NCI-H1048 (cell line): ENCODE results near the gene DLGAP1.

Experiments used
- DNase-seq: peaks from one replicate; lab custom pipeline; 2025; lab: John Stamatoyannopoulos, UW

Gene DLGAP1

GRCh38 chr18:3993941-3994687 is 461.0 kb downstream of the DLGAP1 start:
- DNase-seq: no peak

- peak; percentile 2 for DNase-seq
Observed at GRCh38 chr18:3985664-3986063, 469.4 kb downstream of the DLGAP1 start.

- DNase-seq: no peak
Observed at GRCh38 chr18:3985020-3985419, 470.1 kb downstream of the DLGAP1 start.

- DNase-seq: no peak
Observed at GRCh38 chr18:3984163-3984757, 470.8 kb downstream of the DLGAP1 start.

GRCh38 chr18:3983351-3983969 is 471.6 kb downstream of the DLGAP1 start:
- DNase-seq: no peak

GRCh38 chr18:3982541-3982940 is 472.6 kb downstream of the DLGAP1 start:
- DNase-seq: no peak

GRCh38 chr18:3979024-3979423 is 476.1 kb downstream of the DLGAP1 start:
- no peak for DNase-seq

- no peak for DNase-seq
Observed at GRCh38 chr18:3973191-3973850, 481.8 kb downstream of the DLGAP1 start.

GRCh38 chr18:3972291-3972930 is 482.7 kb downstream of the DLGAP1 start:
- DNase-seq: no peak

- no peak for DNase-seq
Observed at GRCh38 chr18:3970929-3971328, 484.2 kb downstream of the DLGAP1 start.

- DNase-seq: no peak
Observed at GRCh38 chr18:3967359-3968180, 487.5 kb downstream of the DLGAP1 start.

GRCh38 chr18:3966642-3967358 is 488.3 kb downstream of the DLGAP1 start:
- DNase-seq: no peak

GRCh38 chr18:3966246-3966641 is 488.9 kb downstream of the DLGAP1 start:
- no peak for DNase-seq

- no peak for DNase-seq
Observed at GRCh38 chr18:3960977-3961376, 494.1 kb downstream of the DLGAP1 start.

- no peak for DNase-seq
Observed at GRCh38 chr18:3960142-3960541, 495.0 kb downstream of the DLGAP1 start.

- DNase-seq: no peak
Observed at GRCh38 chr18:3952031-3952430, 503.1 kb downstream of the DLGAP1 start.

- no peak for DNase-seq
Observed at GRCh38 chr18:3950668-3951404, 504.3 kb downstream of the DLGAP1 start.

- no peak for DNase-seq
Observed at GRCh38 chr18:3948958-3949357, 506.1 kb downstream of the DLGAP1 start.

GRCh38 chr18:3947383-3947782 is 507.7 kb downstream of the DLGAP1 start:
- DNase-seq: no peak

- DNase-seq: no peak
Observed at GRCh38 chr18:3935305-3935704, 519.8 kb downstream of the DLGAP1 start.
